Activated naive CD4-positive, alpha-beta T cell treated with anti-CD3 and anti-CD28 coated beads, Interleukin-2, amount 50 U/mL, for 72 hours (primary cell): ENCODE data around the gene ADGRG2. TPM values are rescaled to one million over a fixed set of nuclear protein-coding genes. Genes with fewer than 3 reads are reported as not detected.
"Not testable (repeated sequence)": the region's sequence is repeated elsewhere in the genome, so short reads cannot be mapped to it uniquely, and the experiment has no call there.

ENCODE experiments used
- ATAC-seq, 2 donors: fragments of 150-1000 bp; cut with Tn5 transposase; 2 replicates each; pipeline ENCODE4 v1.10.0; 2021; ENCODE audit warnings: mild to moderate bottlenecking in 2 of 2, moderate library complexity in 2 of 2
- DNase-seq, 2 donors: peaks; one replicate each; pipeline ENCODE4 v3.0.0; 2021 to 2022; ENCODE audit warnings: low spot score in 2 of 2
- H3K27ac Mint-ChIP-seq, 2 donors: one replicate each; pipeline ENCODE4 v1.8.0; 2022; ENCODE audit warnings: mild to moderate bottlenecking in 2 of 2, mixed read lengths in 2 of 2
- H3K36me3 Mint-ChIP-seq, 2 donors: one replicate each; pipeline ENCODE4 v1.8.0; 2022; ENCODE audit warnings: mixed read lengths in 2 of 2
- H3K9me3 Mint-ChIP-seq, 2 donors: one replicate each; pipeline ENCODE4 v1.8.0; 2022; ENCODE audit warnings: mixed read lengths in 2 of 2
- total RNA-seq, 2 donors: library from RNA; stranded (reverse); gene quantifications; one replicate each; pipeline ENCODE4 v1.2.3, GENCODE V29; 2022

Gene ADGRG2
- total RNA-seq, 2 donors from 2014 or later = not detected

- H3K9me3 Mint-ChIP-seq = no peaks in the 10 kb centered on the region
- no peaks in the 10 kb centered on the region for H3K36me3 Mint-ChIP-seq
- ATAC-seq (no peak), DNase-seq (no peak)
- H3K27ac Mint-ChIP-seq = no peak overlapping the region
Measured at GRCh38 chrX:19097553-19098283, 24.6 kb downstream of the ADGRG2 start.

- Mint-ChIP-seq H3K9me3 (peaks cover 4% of the 10 kb centered on the region in 2 donors), H3K27ac (no peak overlapping the region), H3K36me3 (no peaks in the 10 kb centered on the region)
- DNase-seq (no peak), ATAC-seq (no peak)
Measured at GRCh38 chrX:19096586-19096985, 25.7 kb downstream of the ADGRG2 start.

GRCh38 chrX:19094654-19095053, 27.6 kb downstream of the ADGRG2 start:
- Mint-ChIP-seq H3K36me3 (peaks cover 9 to 11% of the 10 kb centered on the region in 2 donors), H3K9me3 (peaks cover 14 to 16% of the 10 kb centered on the region in 2 donors), H3K27ac (no peak overlapping the region)
- ATAC-seq = no peak
- DNase-seq = no peak

- DNase-seq = no peak
- Mint-ChIP-seq H3K27ac (no peak overlapping the region), H3K9me3 (peaks cover 19 to 26% of the 10 kb centered on the region in 2 donors), H3K36me3 (peaks cover 11 to 12% of the 10 kb centered on the region in 2 donors)
- ATAC-seq = no peak
Measured at GRCh38 chrX:19091596-19091995, 30.7 kb downstream of the ADGRG2 start.

- H3K27ac Mint-ChIP-seq = no peak overlapping the region
- H3K9me3 Mint-ChIP-seq = peaks cover 19 to 26% of the 10 kb centered on the region in 2 donors
- DNase-seq (no peak), ATAC-seq (no peak)
- H3K36me3 Mint-ChIP-seq = peaks cover 11 to 12% of the 10 kb centered on the region in 2 donors
Measured at GRCh38 chrX:19089555-19090040, 32.7 kb downstream of the ADGRG2 start.

- H3K27ac Mint-ChIP-seq = no peak overlapping the region
- peaks cover 14 to 22% of the 10 kb centered on the region in 2 donors for H3K9me3 Mint-ChIP-seq
- no peak for DNase-seq
- no peak for ATAC-seq
- peaks cover 11 to 12% of the 10 kb centered on the region in 2 donors for H3K36me3 Mint-ChIP-seq
Measured at GRCh38 chrX:19086102-19086772, 36.0 kb downstream of the ADGRG2 start.

- Mint-ChIP-seq H3K9me3 (peaks cover 9 to 17% of the 10 kb centered on the region in 2 donors), H3K27ac (no peak overlapping the region), H3K36me3 (peaks cover 10% of the 10 kb centered on the region in 2 donors)
- ATAC-seq (no peak), DNase-seq (no peak)
Measured at GRCh38 chrX:19085666-19086065, 36.6 kb downstream of the ADGRG2 start.

GRCh38 chrX:19075754-19076153, 46.5 kb downstream of the ADGRG2 start:
- no peaks in the 10 kb centered on the region for H3K36me3 Mint-ChIP-seq
- H3K27ac Mint-ChIP-seq = no peak overlapping the region
- no peaks in the 10 kb centered on the region for H3K9me3 Mint-ChIP-seq
- ATAC-seq (no peak), DNase-seq (no peak)

GRCh38 chrX:19072372-19072771, 49.9 kb downstream of the ADGRG2 start:
- no peak overlapping the region for H3K27ac Mint-ChIP-seq
- no peaks in the 10 kb centered on the region for H3K36me3 Mint-ChIP-seq
- DNase-seq (no peak), ATAC-seq (no peak)
- H3K9me3 Mint-ChIP-seq = no peaks in the 10 kb centered on the region

GRCh38 chrX:19070555-19070994, 51.7 kb downstream of the ADGRG2 start:
- Mint-ChIP-seq H3K36me3 (no peaks in the 10 kb centered on the region), H3K9me3 (no peaks in the 10 kb centered on the region), H3K27ac (no peak overlapping the region)
- no peak for ATAC-seq
- no peak for DNase-seq

- H3K27ac Mint-ChIP-seq, ATAC-seq, H3K36me3 Mint-ChIP-seq, H3K9me3 Mint-ChIP-seq, DNase-seq: not testable (repeated sequence)
Measured at GRCh38 chrX:19066987-19067386, 55.3 kb downstream of the ADGRG2 start.

GRCh38 chrX:19065535-19065934, 56.7 kb downstream of the ADGRG2 start:
- no peak for ATAC-seq

GRCh38 chrX:19064175-19064574, 58.1 kb downstream of the ADGRG2 start:
- DNase-seq (no peak), ATAC-seq (no peak)
- Mint-ChIP-seq H3K9me3 (no peaks in the 10 kb centered on the region), H3K36me3 (no peaks in the 10 kb centered on the region), H3K27ac (no peak overlapping the region)

More at GRCh38 chrX:19065535-19065934, 56.7 kb downstream of the ADGRG2 start:
- DNase-seq = no peak
- no peaks in the 10 kb centered on the region for H3K9me3 Mint-ChIP-seq
- H3K27ac Mint-ChIP-seq = no peak overlapping the region
- no peaks in the 10 kb centered on the region for H3K36me3 Mint-ChIP-seq

- H3K27ac Mint-ChIP-seq = no peak overlapping the region
- ATAC-seq (no peak), DNase-seq (no peak)
- no peaks in the 10 kb centered on the region for H3K36me3 Mint-ChIP-seq
- H3K9me3 Mint-ChIP-seq = no peaks in the 10 kb centered on the region
Measured at GRCh38 chrX:19063030-19063429, 59.2 kb downstream of the ADGRG2 start.

- DNase-seq (no peak), ATAC-seq (no peak)
- Mint-ChIP-seq H3K27ac (no peak overlapping the region), H3K36me3 (no peaks in the 10 kb centered on the region), H3K9me3 (no peaks in the 10 kb centered on the region)
Measured at GRCh38 chrX:19059067-19059466, 63.2 kb downstream of the ADGRG2 start.

GRCh38 chrX:19057856-19058255, 64.4 kb downstream of the ADGRG2 start:
- Mint-ChIP-seq H3K27ac (no peak overlapping the region), H3K9me3 (no peaks in the 10 kb centered on the region), H3K36me3 (no peaks in the 10 kb centered on the region)
- no peak for DNase-seq
- no peak for ATAC-seq

GRCh38 chrX:19049110-19049509, 73.2 kb downstream of the ADGRG2 start:
- Mint-ChIP-seq H3K27ac (no peak overlapping the region), H3K9me3 (no peaks in the 10 kb centered on the region), H3K36me3 (no peaks in the 10 kb centered on the region)
- ATAC-seq (no peak), DNase-seq (no peak)
